Stimulated activated CD8-positive, alpha-beta memory T cell treated with anti-CD3 and anti-CD28 coated beads, Interleukin-15, amount 100 ng/mL, for 48 hours (primary cell): ENCODE results near the gene CDC42BPA.
"Not testable (repeated sequence)": the region's sequence is repeated elsewhere in the genome, so short reads cannot be mapped to it uniquely, and the experiment has no call there.

Source experiments
- DNase-seq, 2 donors: peaks; one replicate each; pipeline ENCODE4 v3.0.0-alpha.2; 2020; ENCODE audit warnings: low read depth in 2 of 2

Gene CDC42BPA

DNA sequence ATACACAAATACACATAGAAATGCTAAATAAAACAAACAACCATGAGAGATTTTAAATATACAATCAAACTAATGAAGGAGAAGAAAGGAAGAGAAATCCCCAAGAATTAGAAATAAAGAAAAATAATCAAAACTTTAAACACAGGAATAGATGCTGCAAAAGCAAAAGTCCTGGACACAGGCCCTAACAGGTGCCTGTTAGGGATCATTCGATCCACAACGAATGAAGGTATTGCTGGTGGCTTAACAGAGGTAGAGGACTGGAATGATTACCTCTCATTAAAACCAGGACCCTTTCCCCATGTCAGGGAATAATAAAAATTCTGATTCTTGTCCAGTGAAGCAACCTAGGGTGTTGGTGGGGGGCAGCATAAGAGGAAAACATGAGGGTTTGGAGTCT lies 56.8 kb downstream of the CDC42BPA start:
- no peak for DNase-seq

DNA sequence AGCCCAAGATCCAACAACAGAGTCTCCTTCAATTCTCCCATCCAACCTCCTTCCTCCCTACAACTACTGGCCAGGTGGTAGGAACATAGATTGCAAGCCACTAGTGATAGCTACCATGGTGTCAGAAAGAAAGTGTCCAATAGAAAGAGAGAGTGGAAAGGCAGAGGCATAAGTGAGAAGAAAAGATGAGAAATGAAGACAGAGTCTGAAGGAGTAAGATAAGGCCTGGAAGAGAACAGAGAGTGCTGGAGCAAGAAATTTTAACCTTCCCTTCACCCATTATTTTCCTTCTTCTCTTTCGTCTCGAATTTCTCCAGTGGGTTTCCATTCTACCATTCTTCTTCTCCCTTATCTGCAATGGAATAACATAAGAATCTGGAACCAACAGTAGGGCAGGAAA lies 57.9 kb downstream of the CDC42BPA start:
- no peak for DNase-seq

DNA sequence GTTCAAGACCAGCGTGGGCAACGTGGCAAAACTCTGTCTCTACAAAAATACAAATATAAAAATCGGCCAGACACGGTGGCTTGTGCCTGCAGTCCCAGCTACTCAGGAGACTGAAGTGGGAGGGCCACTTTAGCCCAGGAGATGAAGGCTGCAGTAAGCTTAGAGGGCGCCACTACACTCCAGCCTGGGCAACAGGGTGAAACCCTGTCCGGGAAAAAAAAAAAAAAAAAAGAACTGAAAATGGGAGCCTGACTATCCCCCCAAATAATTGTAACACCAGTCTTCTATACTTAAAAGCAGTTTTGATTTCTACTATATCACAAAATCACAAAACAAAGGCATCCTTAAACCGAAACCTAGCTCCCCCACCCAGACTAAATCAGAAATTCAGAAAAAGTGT lies 60.3 kb downstream of the CDC42BPA start:
- no peak for DNase-seq

DNA sequence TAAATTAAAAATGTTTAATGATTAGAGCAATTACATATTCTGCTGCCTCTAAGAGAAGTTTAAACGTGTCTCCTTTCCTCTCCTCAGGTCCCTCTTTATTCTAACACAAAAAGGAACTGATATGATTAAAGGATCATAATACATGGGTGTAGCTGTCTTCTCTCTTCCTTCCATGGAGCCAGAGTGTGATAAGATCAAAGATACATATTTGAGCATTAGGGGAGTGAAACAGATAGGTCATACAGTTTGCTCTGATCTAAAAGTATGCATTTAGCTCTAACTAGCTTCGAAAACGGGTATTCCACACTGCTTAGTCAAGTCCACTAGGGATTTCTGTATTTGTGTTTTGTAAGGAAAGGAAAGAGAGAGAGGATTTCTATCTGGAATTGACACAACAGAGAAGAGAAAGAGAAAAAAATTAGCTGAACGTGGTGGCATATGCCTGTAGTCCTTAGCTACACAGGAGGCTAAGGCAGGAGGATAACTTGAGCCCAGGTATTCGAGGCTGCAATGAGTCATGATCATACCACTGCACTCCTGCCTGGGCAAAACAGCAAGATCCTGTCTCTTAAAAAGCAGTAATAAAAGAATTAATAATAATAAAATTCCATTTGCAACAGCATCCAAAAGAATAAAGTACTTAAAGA lies 63.1 kb downstream of the CDC42BPA start:
- DNase-seq = no peak

DNA sequence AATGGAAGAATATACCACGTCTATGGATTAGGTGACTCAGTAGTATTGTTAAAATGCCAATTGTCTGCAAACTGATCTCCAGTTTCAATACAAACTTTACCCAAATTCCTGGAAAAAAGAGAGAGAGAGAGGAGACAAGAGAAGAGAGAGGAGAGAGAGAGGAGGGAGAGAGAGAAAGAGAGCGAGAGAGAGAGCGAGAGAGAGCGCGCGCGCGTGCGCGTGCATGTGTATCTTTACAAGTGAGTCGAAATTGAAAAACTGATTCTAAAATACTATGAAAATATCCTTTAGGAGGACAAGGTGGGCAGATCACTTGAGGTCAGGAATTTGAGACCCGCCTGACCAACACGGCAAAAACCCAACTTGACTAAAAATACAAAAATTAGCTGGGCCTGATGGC lies 65.2 kb downstream of the CDC42BPA start:
- no peak for DNase-seq

DNA sequence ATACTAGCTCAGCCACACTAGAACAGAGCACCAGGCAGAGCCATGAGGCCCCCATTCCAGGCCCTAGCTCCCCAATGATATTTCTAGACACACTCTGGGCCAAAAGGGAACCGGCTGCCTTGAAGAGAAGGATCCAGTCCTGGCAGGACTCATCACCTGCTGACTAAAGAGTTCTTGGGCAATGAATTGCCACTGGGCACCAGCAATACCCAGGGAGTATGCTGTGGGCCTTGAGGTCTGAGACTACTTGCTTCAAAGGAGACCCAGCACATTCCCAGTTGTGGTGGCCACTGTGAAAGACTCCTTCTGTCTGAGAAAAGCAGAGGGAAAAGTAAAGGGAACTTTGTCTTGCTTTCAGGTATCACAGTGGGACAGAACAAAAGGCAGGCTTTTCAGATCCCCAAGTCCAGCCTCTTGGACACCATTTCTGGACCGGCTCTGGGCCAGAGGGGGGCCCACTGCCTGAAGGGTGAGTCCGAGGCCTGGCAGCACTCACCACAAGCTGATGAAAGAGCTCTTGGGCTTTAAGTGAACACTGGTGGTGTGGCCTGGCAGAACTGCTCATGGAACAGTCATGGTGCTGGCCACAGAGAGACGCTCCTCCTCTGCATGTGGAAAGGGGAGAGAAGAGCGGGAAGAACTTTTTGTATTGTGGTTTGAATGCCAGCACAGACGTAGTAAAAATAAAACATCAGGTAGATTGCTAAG lies 72.5 kb downstream of the CDC42BPA start:
- no peak for DNase-seq

DNA sequence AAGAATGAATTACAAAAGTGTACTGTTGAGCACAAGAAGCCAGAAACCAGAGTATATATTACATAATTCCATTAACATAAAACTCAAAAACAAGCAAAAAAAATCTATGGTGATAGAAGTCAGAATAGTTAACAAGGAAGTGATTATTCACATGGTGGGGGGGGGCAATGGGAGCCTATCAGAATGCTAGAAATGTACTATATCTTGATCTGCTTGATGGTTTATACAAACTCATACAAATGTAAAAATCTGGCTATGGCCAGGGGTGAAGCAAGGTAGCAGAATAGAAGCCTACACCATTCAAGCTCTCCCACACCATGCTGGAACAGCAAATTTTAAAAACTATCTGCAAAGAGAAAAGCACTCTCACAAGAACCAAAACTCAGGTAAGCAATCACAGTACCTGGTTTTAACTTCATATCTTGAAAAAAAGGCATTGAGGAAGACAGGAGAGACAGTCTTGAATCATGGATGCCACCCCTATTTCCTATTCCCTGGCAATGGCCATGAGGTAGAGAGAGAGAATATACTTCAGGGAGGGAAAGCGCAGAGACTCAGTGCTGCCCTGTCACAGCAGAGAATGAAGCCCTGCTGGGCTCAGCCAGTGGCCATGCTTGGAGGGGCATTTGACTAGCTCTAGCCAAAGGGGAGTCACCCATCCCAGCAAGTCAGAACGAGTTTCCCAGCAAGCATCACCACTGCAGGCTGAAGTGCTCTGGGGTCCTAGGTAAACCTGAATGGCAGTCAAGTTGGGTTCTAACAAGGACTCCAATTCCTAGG lies 73.8 kb downstream of the CDC42BPA start:
- no peak for DNase-seq

DNA sequence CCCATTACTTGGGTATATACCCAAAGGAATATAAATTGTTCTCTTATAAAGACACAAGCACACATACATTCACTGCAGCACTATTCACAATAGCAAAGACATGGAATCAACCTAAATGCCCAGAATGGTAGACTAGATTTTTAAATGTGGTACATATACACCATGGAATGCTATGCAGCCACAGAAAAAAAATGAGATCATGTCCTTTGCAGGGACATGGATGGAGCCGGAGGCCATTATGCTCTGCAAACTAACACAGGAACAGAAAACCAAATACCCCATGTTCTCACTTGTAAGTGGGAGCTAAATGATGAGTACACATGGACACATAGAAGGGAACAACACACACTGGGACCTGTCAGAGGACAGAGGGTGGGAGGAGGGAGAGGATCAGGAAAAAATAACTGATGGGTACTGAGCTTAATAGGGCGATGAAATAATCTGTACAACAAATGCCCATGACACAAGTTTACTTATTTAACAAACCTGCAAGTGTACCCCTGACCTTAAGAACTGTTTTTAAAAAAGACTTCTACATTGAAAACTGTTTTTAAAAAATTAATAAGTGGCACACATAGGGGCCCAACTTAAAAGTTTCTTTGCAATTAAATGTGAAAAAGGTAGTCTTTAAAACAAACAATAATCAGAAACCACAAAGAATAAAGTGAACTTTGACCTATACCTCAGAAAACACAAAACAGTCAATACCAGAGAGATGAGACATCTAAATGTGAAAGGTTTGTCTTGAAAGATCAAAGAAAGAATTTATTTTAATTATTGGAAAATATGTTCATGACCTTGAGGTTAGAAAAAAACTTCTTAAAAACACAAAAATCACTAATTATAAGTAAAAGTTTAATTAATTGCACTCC lies 75.2 kb downstream of the CDC42BPA start:
- DNase-seq = no peak

DNA sequence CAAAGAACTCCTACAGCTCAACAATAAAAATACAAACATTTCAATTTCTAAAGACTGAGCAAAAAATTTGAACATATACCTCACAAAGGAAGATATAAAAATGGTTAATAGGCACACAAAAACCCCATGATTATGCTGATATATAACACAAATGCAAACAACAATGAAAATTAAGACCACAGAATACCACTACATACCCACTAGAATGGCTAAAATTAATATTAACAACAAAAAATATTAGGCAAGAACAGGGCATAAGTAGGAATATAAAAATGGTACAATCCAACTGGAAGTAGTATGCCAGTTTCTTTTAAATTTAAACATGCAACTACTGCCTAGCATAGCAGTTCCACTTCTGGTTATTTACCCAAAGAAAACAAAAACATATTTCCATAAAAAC lies 77.3 kb downstream of the CDC42BPA start:
- no peak for DNase-seq

DNA sequence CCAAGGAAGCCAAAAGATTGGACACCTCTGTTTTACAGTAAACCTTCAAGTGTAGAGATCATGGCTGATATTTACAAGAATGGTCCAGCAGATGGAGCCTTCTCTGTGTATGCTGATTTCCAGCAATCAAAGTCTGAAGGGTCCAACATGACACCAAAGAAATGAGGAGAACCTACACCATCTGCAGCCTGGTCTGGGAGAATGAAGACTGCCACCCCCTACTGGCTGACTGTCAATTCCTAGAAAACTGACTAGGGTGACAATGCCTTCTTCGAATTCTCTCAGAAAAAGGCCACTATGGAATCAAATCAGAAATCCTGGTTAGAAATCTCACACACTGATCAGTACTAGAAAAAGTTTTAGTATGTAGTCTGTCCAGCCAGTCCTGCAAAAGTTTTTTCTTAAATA lies 83.3 kb downstream of the CDC42BPA start:
- DNase-seq = no peak

DNA sequence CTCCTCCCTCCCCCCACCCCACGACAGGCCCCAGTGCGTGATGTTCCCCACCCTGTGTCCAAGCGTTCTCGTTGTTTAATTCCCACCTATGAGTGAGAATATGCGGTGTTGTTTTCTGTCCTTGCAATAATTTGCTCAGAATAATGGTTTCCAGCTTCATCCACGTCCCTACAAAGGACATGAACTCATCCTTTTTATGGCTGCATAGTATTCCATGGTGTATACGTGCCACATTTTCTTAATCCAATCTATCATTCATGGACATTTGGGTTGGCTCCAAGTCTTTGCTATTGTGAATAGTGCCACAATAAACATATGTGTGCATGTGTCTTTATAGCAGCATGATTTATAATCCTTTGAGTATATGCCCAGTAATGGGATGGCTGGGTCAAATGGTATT lies 87.2 kb downstream of the CDC42BPA start:
- DNase-seq = not testable (repeated sequence)

DNA sequence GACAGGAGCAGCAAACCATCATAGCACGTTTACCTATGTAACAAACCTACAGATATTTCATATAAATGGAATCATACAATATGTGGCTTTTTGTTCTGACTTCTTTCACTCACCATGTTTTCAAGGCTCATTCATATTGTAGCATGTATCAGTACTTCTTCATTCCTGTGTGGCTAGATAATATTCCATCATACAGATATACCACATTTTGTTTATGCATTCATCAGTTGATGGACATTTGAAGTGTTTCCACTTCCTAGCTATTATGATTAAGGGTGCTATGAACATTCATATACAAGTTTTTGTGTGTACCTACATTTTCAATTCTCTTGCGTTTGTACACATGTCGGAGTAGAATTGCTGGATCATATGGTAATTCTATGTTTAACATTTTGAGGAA lies 90.1 kb downstream of the CDC42BPA start:
- no peak for DNase-seq

DNA sequence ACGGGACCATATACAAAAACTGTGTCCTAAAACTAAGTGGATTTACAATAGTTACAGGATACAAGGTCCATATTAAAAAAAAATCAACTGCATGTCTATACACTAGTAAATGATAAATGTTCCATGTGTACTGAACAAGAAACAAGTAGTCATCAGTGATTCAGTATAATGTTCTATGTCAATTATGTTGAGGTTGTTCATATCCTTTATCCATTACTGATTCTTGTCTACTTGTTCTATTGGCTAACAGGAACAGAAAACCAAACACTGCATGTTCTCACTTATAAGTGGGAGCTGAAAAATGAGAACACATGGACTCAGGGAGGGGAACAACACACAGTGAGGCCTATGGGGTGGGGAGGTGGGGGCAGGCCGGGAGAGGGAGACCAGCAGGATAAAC lies 90.5 kb downstream of the CDC42BPA start:
- no peak for DNase-seq

DNA sequence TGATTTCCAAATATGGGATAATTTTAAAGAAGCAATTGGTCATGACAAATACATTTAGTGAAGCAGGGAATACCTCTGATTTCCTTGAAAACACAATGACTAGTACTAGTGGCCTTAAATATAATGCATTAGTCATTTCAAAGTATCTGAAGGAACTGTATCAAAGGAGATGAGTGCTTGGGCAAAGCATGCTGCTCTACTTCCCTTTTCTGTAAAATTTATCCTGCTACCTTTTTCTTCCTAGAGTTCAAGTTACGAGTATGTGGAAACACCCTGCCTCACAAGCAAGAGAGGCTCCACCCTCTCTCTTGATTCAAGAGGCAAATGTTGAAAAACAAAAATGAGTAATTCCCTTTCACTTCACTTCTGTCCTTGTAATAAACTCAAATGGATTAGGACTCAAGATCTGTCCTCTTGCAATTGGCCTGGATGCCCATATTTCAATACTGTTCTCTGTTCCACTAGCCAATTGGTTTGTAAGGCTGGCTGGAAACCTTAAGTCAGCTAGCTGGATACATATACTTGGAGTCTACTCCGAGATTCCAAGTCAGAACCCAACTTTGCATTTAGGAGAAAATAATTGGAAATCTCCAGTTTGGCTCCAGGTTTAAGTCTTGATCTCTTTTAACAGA lies 92.5 kb downstream of the CDC42BPA start:
- no peak for DNase-seq

DNA sequence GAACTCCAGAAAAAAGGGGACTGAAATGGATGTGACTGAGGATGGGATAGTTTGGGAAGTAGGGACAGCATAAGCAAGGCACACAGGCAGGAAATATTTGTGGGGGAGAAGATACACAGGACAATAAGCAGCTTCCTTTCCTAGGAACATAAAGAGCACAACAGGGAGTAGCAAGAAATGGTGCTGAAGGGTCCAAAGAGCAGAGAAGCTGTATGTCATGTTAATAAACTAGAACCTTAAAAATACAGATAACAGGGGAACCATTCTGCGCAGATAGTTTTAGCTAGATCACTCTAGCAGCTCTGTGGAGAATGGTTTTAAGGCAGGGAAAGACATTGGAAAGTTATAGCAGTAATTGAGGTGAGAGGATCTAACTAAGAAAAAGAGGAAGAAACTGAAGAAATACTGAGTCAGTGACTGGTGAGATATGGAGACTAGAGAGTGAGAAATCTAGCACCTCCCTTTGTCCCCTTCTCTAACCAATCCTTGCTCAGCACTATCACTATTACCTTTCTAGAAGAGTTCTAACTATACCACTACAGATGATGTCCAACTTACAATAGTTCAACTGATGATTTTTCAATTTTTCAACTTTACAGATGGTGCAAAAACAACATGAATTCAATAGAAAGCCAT lies 95.0 kb downstream of the CDC42BPA start:
- no peak for DNase-seq

DNA sequence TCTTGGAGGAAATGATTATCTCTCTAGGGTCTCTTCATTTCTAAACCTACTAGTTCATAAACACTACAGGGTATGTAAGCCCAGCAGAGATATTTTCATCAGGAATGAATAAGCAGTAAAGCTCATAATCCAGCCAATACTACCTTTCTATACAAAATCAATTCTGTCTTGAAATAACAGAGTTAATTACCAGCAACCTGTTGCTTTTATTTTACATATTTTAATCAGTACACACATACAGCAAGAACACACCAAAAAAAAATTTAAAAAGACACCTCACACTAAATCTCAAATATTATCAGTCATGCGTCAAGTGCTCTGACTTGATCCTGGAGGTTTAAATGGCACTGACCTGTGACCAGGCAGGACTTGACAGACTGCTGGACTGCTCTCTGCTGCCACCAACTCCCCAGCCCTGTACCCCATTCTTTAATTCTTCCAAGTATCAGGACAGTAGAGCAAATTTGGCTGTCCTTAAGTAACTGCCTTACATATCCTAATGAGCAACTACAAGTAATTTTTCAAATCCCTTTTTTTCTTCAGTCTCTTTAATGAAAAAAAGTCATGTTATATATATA lies 98.5 kb downstream of the CDC42BPA start:
- DNase-seq = no peak

DNA sequence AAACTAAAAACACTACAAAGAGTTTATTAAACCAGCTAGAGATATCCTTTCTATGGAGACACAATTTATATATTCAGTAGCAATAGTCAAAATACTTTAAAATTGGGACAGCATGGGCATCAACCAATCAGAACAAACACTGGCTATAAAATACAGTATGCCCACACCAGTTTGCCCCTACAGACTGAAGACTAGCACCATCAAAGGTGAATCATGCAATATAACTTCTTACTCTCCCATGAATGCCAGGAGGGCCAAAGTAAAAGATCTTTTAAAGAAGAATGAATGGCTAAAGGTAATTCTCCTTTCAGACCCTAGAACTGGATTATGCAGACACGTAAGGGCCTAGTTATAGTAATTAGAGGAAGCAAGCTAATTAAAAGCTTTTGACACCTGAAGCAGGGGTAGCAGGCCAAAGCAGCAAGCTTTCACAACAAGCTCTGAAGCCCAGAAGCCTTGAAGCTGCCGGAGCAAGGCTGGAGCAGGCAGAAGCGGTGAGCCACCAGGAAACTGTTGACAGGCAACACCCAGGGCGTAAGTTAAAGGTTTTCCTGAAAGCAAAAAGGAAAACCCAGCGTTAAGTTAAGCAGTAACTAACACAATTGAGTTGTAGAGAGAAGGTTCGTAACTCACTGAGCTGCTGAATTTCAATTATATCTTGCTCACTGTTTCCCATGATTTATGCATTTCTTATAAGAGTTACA lies 99.3 kb downstream of the CDC42BPA start:
- DNase-seq = no peak

DNA sequence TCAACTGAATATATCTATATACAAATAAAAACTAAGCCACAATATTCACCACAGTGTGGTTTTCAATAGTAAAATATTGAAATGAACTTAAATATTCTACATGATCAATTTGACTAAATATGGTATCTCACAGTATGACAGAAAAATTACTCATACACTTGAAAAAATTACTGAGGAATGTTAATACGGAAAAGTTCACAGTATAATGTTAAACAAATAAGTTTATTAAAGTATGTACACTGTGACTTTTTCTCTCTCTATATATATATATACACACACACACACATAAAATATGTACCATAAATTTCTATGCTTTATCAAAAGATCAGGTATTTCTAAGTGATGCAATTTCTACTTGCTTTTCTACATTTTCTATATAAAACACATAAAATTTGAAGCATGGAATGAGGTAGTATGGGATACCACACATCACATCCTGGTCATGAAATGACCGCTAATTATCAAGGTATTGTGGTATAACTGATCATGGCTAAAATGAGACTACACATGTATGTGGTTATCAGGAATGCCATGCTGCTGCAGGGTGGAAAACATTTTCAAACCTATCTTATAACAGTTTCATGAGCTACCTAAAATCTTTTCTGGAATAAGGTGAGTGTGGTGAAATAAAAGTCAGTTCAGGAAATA lies 102.3 kb downstream of the CDC42BPA start:
- DNase-seq = no peak

DNA sequence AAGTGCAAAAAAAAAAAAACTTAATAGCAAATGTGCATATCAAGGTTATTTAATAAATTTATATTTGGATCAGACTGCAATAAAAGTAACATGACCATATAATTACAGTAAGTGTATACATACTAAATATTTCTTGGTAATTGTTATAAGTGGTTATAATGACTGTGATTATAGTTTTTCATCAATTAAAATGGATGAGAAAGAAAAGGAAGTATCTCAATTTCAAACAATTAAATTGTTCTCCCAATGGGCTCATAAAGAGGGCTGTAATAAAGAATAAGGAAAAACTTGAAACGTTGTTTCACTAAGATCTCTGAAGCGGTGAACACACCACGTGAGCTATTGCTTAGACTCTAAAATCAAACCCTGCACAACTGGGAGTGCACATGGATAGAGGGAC lies 104.1 kb downstream of the CDC42BPA start:
- no peak for DNase-seq

DNA sequence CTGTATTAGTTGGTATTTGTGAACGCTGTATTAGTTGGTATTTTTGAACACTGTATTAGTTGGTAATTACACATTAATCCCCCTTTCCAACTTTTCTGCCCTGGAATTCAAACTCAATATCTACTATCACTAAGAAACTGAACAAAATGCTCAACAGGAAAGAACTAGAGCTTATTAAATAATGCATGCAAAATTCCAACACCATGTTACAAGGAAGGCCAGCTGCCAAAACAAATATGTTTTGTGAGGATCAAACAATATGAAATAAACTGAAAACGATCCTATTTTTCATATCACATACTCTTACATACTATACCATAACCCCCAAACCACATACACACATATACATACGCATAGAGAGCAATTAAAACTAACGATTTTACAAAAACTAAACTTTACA lies 104.9 kb downstream of the CDC42BPA start:
- no peak for DNase-seq
